GM21390 (cell line): ENCODE measurements around the gene CHD9.
"Not testable (repeated sequence)": the region's sequence is repeated elsewhere in the genome, so short reads cannot be mapped to it uniquely, and the experiment has no call there.

Experiments
- ATAC-seq: cut with Tn5 transposase; IDR thresholded peaks from one replicate; pipeline ENCODE4 v1.9.1; 2021; ENCODE audit not compliant: unreplicated experiment

Gene CHD9

DNA sequence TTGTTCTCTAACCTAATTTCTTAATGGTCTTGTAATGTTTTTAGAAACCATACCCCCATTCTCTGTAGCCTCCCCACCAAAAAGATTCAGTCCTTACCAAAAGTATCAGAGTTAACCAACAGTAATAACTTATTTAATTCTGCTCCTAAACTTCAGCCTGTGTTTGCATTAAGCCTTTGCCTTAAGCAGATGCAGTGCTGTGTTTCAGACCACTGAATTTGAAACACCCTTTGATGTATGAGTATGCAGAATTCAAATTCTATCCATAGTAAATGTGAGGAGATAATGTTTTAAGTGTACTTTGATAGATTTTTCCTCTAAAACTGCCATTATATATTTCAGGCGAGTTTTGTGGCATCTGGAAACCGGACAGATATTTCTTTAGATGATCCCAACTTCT, 207.9 kb downstream of the CHD9 start:
- no peak for ATAC-seq

DNA sequence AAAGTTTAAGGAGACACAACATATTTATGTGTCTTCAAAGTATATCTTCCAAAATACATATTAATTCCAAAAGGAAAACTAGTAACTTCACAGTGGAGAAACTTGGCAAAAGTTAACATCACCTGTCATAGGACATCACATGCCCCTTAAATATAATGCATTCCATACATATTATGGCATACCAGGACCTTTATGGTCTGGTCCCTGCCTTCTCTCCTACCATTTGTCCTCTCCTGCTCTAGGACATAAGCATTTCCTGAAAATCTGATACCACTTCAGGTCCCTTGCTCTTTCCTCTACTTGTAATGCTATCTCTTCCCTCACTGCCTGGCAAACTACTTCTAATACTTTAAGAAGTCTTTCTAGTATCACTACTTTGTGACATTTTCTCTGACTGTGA, 211.4 kb downstream of the CHD9 start:
- ATAC-seq = no peak

GRCh38 chr16:53278498-53278897, 223.7 kb downstream of the CHD9 start:
- ATAC-seq = not testable (repeated sequence)

GRCh38 chr16:53281280-53281679, 226.5 kb downstream of the CHD9 start:
- no peak for ATAC-seq

GRCh38 chr16:53281859-53282258, 227.1 kb downstream of the CHD9 start:
- no peak for ATAC-seq

DNA sequence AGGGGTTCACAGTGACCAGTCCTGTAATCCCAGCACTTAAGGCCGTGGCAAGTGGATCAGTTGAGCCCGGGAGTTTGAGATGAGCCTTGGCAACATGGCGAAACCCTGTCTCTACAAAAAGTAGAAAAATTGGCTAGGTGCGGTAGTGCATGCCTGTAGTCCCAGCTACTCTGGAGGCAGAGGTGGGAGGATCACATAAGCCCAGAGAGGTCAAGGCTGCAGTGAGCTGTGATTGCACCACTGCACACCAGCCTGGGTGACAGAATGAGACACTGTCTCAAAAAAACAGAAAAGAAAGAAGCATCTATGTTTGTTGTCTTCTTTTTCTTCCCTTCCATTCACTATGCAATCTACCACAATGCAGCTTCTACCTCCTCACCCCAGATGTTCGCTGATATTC, 227.5 kb downstream of the CHD9 start:
- no peak for ATAC-seq

- no peak for ATAC-seq
Measured at GRCh38 chr16:53282975-53283946, 228.5 kb downstream of the CHD9 start.

- no peak for ATAC-seq
Measured at GRCh38 chr16:53285236-53285635, 230.4 kb downstream of the CHD9 start.

- ATAC-seq = no peak
Measured at GRCh38 chr16:53290520-53290919, 235.7 kb downstream of the CHD9 start.

- no peak for ATAC-seq
Measured at GRCh38 chr16:53291757-53292392, 237.1 kb downstream of the CHD9 start.

DNA sequence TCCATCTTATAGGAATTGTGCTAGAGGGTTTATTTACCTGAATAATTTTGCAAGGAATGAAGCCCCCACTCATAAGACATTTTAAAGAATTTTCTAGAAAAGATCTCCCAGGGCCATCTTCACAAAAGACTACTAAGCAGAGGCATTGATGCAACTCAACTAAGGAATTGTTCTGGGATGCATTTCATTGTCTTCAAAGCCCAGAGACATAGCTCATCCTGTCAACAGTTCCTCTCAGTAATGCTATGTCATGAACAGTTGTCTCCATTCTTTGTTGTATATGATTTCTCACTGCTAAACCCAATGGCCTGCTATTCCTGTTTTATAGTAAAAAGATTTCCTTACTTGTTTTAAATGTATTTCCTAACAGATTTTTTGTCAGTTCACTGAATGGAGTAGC, 242.7 kb downstream of the CHD9 start:
- ATAC-seq = no peak

GRCh38 chr16:53304334-53304733, 249.5 kb downstream of the CHD9 start:
- ATAC-seq = no peak

GRCh38 chr16:53305743-53306142, 251.0 kb downstream of the CHD9 start:
- no peak for ATAC-seq

- no peak for ATAC-seq
Measured at GRCh38 chr16:53309457-53309856, 254.7 kb downstream of the CHD9 start.

DNA sequence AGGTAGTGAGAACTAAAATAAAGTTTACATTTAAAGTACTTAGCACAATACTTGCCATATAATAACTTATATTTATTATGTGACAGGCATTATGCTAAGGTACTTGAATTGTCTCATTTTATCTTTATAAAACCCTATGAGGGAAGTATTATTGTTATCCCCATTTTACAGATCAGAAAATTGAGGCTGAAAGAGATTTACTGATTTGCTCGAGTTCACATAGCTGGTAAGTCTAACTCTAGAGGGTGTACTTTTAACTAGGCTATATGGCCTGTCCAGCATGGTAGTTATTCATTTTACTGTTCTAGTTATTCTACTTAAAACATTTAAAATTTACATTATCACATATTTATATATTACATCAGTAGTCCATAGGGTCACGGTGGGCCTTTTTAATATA, 266.2 kb downstream of the CHD9 start:
- no peak for ATAC-seq

GRCh38 chr16:53323924-53324323, 269.1 kb downstream of the CHD9 start:
- ATAC-seq = no peak

- not testable (repeated sequence) for ATAC-seq
Measured at GRCh38 chr16:53330991-53331390, 276.2 kb downstream of the CHD9 start.

GRCh38 chr16:53334581-53334980, 279.8 kb downstream of the CHD9 start:
- ATAC-seq = no peak

DNA sequence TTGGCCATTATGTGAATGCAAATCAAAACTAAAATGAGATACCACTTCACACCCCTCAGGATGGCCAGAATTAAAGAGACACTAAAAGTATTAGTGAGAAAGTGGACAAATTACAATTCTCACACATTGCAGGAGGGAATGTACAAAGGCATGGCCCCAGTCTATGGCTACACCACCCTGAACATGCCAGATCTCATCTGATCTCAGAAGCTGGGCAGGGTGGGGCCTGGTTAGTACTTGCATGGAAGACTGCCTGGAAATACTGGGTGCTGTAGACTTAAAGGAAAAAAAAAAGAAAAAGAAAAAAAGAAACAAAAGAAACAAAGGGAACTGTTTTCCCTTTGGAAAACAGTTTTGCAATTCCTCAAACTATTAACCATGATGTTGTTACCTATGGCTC, 282.5 kb downstream of the CHD9 start:
- no peak for ATAC-seq

- no peak for ATAC-seq
Measured at GRCh38 chr16:53341792-53342191, 287.0 kb downstream of the CHD9 start.

- ATAC-seq = no peak
Measured at GRCh38 chr16:53355064-53355463, 300.3 kb downstream of the CHD9 start.

GRCh38 chr16:53356478-53357207, 301.9 kb downstream of the CHD9 start:
- no peak for ATAC-seq
